ENCODE measurements around the gene FARP1.

The FARP1 gene

DNA sequence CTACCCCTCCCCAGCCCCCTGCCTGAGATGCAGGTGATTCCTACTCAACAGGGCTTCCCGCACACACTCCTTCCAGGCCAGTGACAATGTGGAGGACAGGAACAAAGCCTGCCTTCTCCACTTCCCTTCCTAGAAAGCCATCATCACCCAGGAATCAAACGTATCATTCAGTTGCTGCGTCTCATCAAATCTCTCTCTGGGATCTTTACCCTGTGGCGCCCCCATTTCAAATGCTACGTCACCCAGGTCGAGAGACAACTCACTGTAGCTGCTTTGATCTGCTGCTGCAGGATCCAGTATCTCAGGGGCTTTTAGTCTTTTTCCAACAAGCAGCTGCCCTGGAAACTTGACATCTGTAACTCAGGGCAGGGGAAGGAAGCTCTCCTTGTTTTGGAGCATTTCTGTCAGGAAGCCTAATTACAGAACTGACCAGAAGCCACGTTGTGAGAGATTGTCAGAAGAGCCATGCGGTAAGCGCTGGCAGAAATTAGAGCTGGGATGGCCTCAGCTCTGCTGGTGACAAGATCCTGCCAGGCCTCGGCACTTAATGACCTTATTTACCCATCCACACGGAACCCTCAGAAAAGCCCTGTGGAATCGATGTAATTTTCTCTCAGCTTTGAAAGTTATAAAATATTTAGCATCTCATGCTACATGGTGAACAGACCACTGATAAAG lies 293.5 kb downstream of the FARP1 start:
- TF ChIP-seq, protein P1, sequence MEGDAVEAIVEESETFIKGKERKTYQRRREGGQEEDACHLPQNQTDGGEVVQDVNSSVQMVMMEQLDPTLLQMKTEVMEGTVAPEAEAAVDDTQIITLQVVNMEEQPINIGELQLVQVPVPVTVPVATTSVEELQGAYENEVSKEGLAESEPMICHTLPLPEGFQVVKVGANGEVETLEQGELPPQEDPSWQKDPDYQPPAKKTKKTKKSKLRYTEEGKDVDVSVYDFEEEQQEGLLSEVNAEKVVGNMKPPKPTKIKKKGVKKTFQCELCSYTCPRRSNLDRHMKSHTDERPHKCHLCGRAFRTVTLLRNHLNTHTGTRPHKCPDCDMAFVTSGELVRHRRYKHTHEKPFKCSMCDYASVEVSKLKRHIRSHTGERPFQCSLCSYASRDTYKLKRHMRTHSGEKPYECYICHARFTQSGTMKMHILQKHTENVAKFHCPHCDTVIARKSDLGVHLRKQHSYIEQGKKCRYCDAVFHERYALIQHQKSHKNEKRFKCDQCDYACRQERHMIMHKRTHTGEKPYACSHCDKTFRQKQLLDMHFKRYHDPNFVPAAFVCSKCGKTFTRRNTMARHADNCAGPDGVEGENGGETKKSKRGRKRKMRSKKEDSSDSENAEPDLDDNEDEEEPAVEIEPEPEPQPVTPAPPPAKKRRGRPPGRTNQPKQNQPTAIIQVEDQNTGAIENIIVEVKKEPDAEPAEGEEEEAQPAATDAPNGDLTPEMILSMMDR (IDR thresholded peaks at IDR 0.05; ENCODE audit: low read length, missing control alignments) = no peak
- no peak overlapping the region for H3K4me3 ChIP-seq (replicated peaks; ENCODE audit: low read depth, low read length)
- DNase-seq (ENCODE audit: low read depth) = no peak

GRCh38 chr13:98438246-98439125 lies 295.6 kb downstream of the FARP1 start:
- DNase-seq (ENCODE audit: low read depth) = no peak
- H3K4me3 ChIP-seq (replicated peaks; ENCODE audit: low read depth, low read length) = no peak overlapping the region
- TF ChIP-seq, protein P1 (IDR thresholded peaks at IDR 0.05; ENCODE audit: low read length, missing control alignments) = no peak

- TF ChIP-seq, protein P1 (IDR thresholded peaks at IDR 0.05; ENCODE audit: low read length, missing control alignments) = no peak
- H3K4me3 ChIP-seq (replicated peaks; ENCODE audit: low read depth, low read length) = no peak overlapping the region
- DNase-seq (ENCODE audit: low read depth) = no peak
These were observed 296.4 kb downstream of the FARP1 start for GRCh38 chr13:98439126-98439828.

GRCh38 chr13:98439896-98440295 lies 297.0 kb downstream of the FARP1 start:
- DNase-seq (ENCODE audit: low read depth) = no peak
- TF ChIP-seq, protein P1 (IDR thresholded peaks at IDR 0.05; ENCODE audit: low read length, missing control alignments) = no peak

GRCh38 chr13:98440390-98441055 lies 297.6 kb downstream of the FARP1 start:
- no peak for DNase-seq (ENCODE audit: low read depth)
- no peak overlapping the region for H3K4me3 ChIP-seq (replicated peaks; ENCODE audit: low read depth, low read length)
- TF ChIP-seq, protein P1 (IDR thresholded peaks at IDR 0.05; ENCODE audit: low read length, missing control alignments) = no peak

More at GRCh38 chr13:98439896-98440295, 297.0 kb downstream of the FARP1 start:
- no peak overlapping the region for H3K4me3 ChIP-seq (replicated peaks; ENCODE audit: low read depth, low read length)

DNA sequence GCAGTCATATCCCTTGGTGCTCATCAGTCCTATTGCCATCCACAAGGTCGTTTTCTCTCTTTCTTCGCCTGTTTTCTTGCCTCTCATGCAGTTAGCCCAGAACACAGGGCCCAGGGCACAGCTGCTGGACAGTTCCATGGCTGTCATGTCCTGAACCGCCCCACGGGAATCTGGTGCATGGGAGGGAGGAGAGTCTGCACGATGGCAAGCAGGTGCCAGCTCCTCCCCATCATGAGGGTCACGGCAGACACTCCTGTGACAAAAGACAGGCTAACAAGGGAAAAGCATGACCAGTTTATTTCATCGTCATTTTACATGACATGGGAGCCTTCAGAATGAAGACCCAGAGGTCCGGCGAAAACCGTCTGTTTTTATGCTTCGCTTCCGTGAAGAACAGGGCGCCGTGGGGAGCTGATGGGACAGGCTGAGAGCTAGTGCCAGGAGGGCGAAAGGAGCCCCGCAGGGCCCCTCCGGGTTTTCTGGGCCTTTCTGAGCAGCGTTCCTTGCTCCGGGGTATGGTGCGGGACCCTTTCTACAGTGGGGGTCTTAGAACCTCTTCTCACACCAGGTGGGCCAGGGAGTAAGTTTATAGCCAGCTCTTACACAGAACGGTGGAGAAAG lies 298.3 kb downstream of the FARP1 start:
- H3K4me3 ChIP-seq (replicated peaks; ENCODE audit: low read depth, low read length) = no peak overlapping the region
- TF ChIP-seq, protein P1 (IDR thresholded peaks at IDR 0.05; ENCODE audit: low read length, missing control alignments) = no peak
- no peak for DNase-seq (ENCODE audit: low read depth)
